Fibroblast of pulmonary artery (primary cell): ENCODE results near the gene PRODH2.

Experiments
- DNase-seq: peaks from one replicate; pipeline ENCODE4 v3.0.0-alpha.2; 2010; ENCODE audit warnings: low read depth
- H3K4me3 ChIP-seq: replicated peaks from 2 replicates; pipeline ENCODE4 v1.5.1; 2011; ENCODE audit warnings: low read depth, mild to moderate bottlenecking, control low read depth, low read length, moderate library complexity
- CTCF ChIP-seq: IDR thresholded peaks from 2 replicates; pipeline ENCODE4 v1.5.1; 2011; ENCODE audit warnings: mild to moderate bottlenecking, control low read depth, low read length, inconsistent platforms; ENCODE audit errors: missing control alignments

The PRODH2 gene

GRCh38 chr19:35822579-35822978, 9.9 kb upstream of the PRODH2 start:
- no peak for TF ChIP-seq CTCF
- no peak for DNase-seq
- H3K4me3 ChIP-seq, result no peak overlapping the region

GRCh38 chr19:35818445-35818844, 5.8 kb upstream of the PRODH2 start:
- H3K4me3 ChIP-seq, result no peak overlapping the region
- DNase-seq, result no peak
- no peak for TF ChIP-seq CTCF

GRCh38 chr19:35816846-35817245, 4.2 kb upstream of the PRODH2 start:
- no peak for TF ChIP-seq CTCF
- no peak overlapping the region for H3K4me3 ChIP-seq

GRCh38 chr19:35816262-35816661, 3.6 kb upstream of the PRODH2 start:
- TF ChIP-seq CTCF, result no peak
- H3K4me3 ChIP-seq, result no peak overlapping the region

More at GRCh38 chr19:35816846-35817245, 4.2 kb upstream of the PRODH2 start:
- no peak for DNase-seq

GRCh38 chr19:35813043-35813890, 622 bp upstream of the PRODH2 start:
- TF ChIP-seq CTCF, result no peak
- no peak overlapping the region for H3K4me3 ChIP-seq
- DNase-seq, result no peak

More at GRCh38 chr19:35816262-35816661, 3.6 kb upstream of the PRODH2 start:
- no peak for DNase-seq

- no peak for TF ChIP-seq CTCF
- H3K4me3 ChIP-seq, result no peak overlapping the region
These were observed 1.1 kb downstream of the PRODH2 start for GRCh38 chr19:35811317-35812219.

More at GRCh38 chr19:35811317-35812219, 1.1 kb downstream of the PRODH2 start:
- DNase-seq, result no peak
